H9 (cell line): ENCODE data around the gene NKIRAS1. TPM values are rescaled to one million over a fixed set of nuclear protein-coding genes. Genes with fewer than 3 reads are reported as not detected.
A peak's percentile ranks its signal among the peaks of the same experiment; 100 is the strongest.

Experiments used
- DNase-seq: peaks from one replicate; pipeline ENCODE4 v3.0.0-alpha.2; 2017
- H2AFZ ChIP-seq: one replicate; pipeline ENCODE4 v1.6.1; 2013; ENCODE audit warnings: mild to moderate bottlenecking, low read length, control low read depth, moderate library complexity
- H2AK5ac ChIP-seq: 2 replicates; pipeline ENCODE4 v1.6.1; 2013; ENCODE audit warnings: low read length, control low read depth, mixed read lengths; ENCODE audit not compliant: insufficient read length
- H2BK120ac ChIP-seq: one replicate; pipeline ENCODE4 v1.6.1; 2013; ENCODE audit warnings: low read depth, mild to moderate bottlenecking, low read length, control low read depth, inconsistent platforms; ENCODE audit not compliant: poor library complexity, severe bottlenecking
- H2BK12ac ChIP-seq: 2 replicates; pipeline ENCODE4 v1.6.1; 2013; ENCODE audit warnings: low read length, control low read depth, mixed read lengths, low read depth; ENCODE audit not compliant: insufficient read length
- H2BK15ac ChIP-seq: 2 replicates; pipeline ENCODE4 v1.6.1; 2013; ENCODE audit warnings: low read depth, low read length, control low read depth
- H2BK20ac ChIP-seq: one replicate; pipeline ENCODE4 v1.6.1; 2013; ENCODE audit warnings: low read depth, mild to moderate bottlenecking, low read length, control low read depth, inconsistent platforms; ENCODE audit not compliant: poor library complexity, severe bottlenecking
- H2BK5ac ChIP-seq: 2 replicates; pipeline ENCODE4 v1.6.1; 2013; ENCODE audit warnings: low read length, control low read depth, mixed read lengths; ENCODE audit not compliant: insufficient read length
- H3K14ac ChIP-seq: 2 replicates; pipeline ENCODE4 v1.6.1; 2013; ENCODE audit warnings: low read length, control low read depth; ENCODE audit not compliant: insufficient read depth
- H3K18ac ChIP-seq: 2 replicates; pipeline ENCODE4 v1.6.1; 2013; ENCODE audit warnings: low read depth, mild to moderate bottlenecking, mixed read lengths, low read length, control low read depth; ENCODE audit not compliant: insufficient read length
- H3K23ac ChIP-seq: 2 replicates; pipeline ENCODE4 v1.6.1; 2013; ENCODE audit warnings: low read length, control low read depth, mixed read lengths, low read depth; ENCODE audit not compliant: insufficient read length
- H3K23me2 ChIP-seq: 2 replicates; pipeline ENCODE4 v1.6.1; 2013; ENCODE audit warnings: low read depth, mild to moderate bottlenecking, mixed read lengths, low read length, control low read depth; ENCODE audit not compliant: insufficient read length, poor library complexity, severe bottlenecking
- H3K27ac ChIP-seq: 2 replicates; pipeline ENCODE4 v1.5.1; 2013; ENCODE audit warnings: low read length, control low read depth, mixed read lengths, low read depth; ENCODE audit not compliant: insufficient read length
- H3K27me3 ChIP-seq: 2 replicates; pipeline ENCODE4 v1.6.1; 2013; ENCODE audit warnings: low read length, control low read depth, inconsistent platforms; ENCODE audit not compliant: insufficient read depth
- H3K4ac ChIP-seq: 2 replicates; pipeline ENCODE4 v1.6.1; 2013; ENCODE audit warnings: low read depth, mild to moderate bottlenecking, control low read depth, inconsistent platforms, low read length, moderate library complexity
- H3K4me1 ChIP-seq: 2 replicates; pipeline ENCODE4 v1.6.1; 2013; ENCODE audit warnings: low read length, control low read depth, inconsistent platforms; ENCODE audit not compliant: insufficient read depth
- H3K4me2 ChIP-seq: 2 replicates; pipeline ENCODE4 v1.6.1; 2013; ENCODE audit warnings: low read length, control low read depth, mixed read lengths; ENCODE audit not compliant: insufficient read length, insufficient read depth
- H3K56ac ChIP-seq: 2 replicates; pipeline ENCODE4 v1.6.1; 2013; ENCODE audit warnings: low read depth, mild to moderate bottlenecking, mixed read lengths, low read length, control low read depth; ENCODE audit not compliant: insufficient read length
- H3K79me1 ChIP-seq: 2 replicates; pipeline ENCODE4 v1.6.1; 2013; ENCODE audit warnings: low read depth, mild to moderate bottlenecking, moderate library complexity, low read length, control low read depth, inconsistent platforms; ENCODE audit not compliant: insufficient read depth, poor library complexity, severe bottlenecking
- H3K79me2 ChIP-seq: 2 replicates; pipeline ENCODE4 v1.6.1; 2013; ENCODE audit warnings: low read length, control low read depth, inconsistent platforms; ENCODE audit not compliant: insufficient read depth
- H3K9ac ChIP-seq: 2 replicates; pipeline ENCODE4 v1.6.1; 2013; ENCODE audit warnings: low read length, control low read depth, mixed read lengths; ENCODE audit not compliant: insufficient read length; ENCODE audit errors: extremely low read depth
- H3K9me3 ChIP-seq: one replicate; pipeline ENCODE4 v1.6.1; 2013; ENCODE audit warnings: low read depth, low read length, inconsistent platforms; ENCODE audit not compliant: control insufficient read depth
- H3T11ph ChIP-seq: one replicate; pipeline ENCODE4 v1.6.1; 2013; ENCODE audit warnings: mild to moderate bottlenecking, low read length, control low read depth, inconsistent platforms
- H4K20me1 ChIP-seq: one replicate; pipeline ENCODE4 v1.6.1; 2013; ENCODE audit not compliant: control insufficient read depth, insufficient read length, insufficient read depth
- H4K5ac ChIP-seq: 2 replicates; pipeline ENCODE4 v1.6.1; 2013; ENCODE audit warnings: low read depth, mild to moderate bottlenecking, mixed read lengths, low read length, control low read depth; ENCODE audit not compliant: insufficient read length
- H4K8ac ChIP-seq: replicated peaks from 2 replicates; pipeline ENCODE4 v1.6.1; 2013; ENCODE audit warnings: low read length, control low read depth, mixed read lengths, low read depth; ENCODE audit not compliant: insufficient read length
- H4K91ac ChIP-seq: 2 replicates; pipeline ENCODE4 v1.6.1; 2013; ENCODE audit warnings: low read depth, mild to moderate bottlenecking, moderate library complexity, mixed read lengths, low read length, control low read depth; ENCODE audit not compliant: insufficient read length
- H3K27ac Mint-ChIP-seq, 3 experiments: 2 replicates in 2 of 3; 3 replicates in 1 of 3; pipeline ENCODE4 v1.8.0; 2020 to 2021; ENCODE audit warnings: mixed read lengths in 3 of 3, mild to moderate bottlenecking in 1 of 3, moderate library complexity in 1 of 3
- H3K27me3 Mint-ChIP-seq: 2 replicates; pipeline ENCODE4 v1.8.0; 2021; ENCODE audit warnings: low read depth, mild to moderate bottlenecking, moderate library complexity, mixed read lengths
- H3K36me3 Mint-ChIP-seq, 3 experiments: 2 replicates in 2 of 3; 3 replicates in 1 of 3; pipeline ENCODE4 v1.8.0; 2020 to 2021; ENCODE audit warnings: low read depth in 3 of 3, mixed read lengths in 3 of 3; ENCODE audit not compliant: insufficient read depth in 1 of 3
- H3K4me1 Mint-ChIP-seq, 2 experiments: 2 replicates each; pipeline ENCODE4 v1.8.0; 2020; ENCODE audit warnings: mixed read lengths in 2 of 2
- H3K4me3 Mint-ChIP-seq, 2 experiments: 2 replicates in 1 of 2; 3 replicates in 1 of 2; pipeline ENCODE4 v1.8.0; 2020 to 2021; ENCODE audit warnings: mild to moderate bottlenecking in 2 of 2, mixed read lengths in 2 of 2, moderate library complexity in 1 of 2
- H3K9me3 Mint-ChIP-seq, 2 experiments: 2 replicates in 1 of 2; 3 replicates in 1 of 2; pipeline ENCODE4 v1.8.0; 2020; ENCODE audit warnings: mild to moderate bottlenecking in 2 of 2, mixed read lengths in 2 of 2, moderate library complexity in 1 of 2
- WGBS: extraction: QIAGEN DNeasy Blood & Tissue Kit; methylation state at CpG from one replicate; pipeline ENCODE4 v1.1.7; 2013; ENCODE audit warnings: missing lambda C conversion rate, low lambda C conversion rate, mixed read lengths; ENCODE audit not compliant: insufficient read length; ENCODE audit errors: extremely low coverage; 5-methylcytosine and 5-hydroxymethylcytosine counted together
- total RNA-seq: library from RNA; stranded (reverse); gene quantifications from 2 replicates; pipeline ENCODE4 v1.2.1, GENCODE V29; 2021
- TF ChIP-seq, protein P1 (sequence below): fragments of 200-600 bp; sonication (generic); conservative IDR thresholded peaks from 3 replicates; pipeline ENCODE4 v1.8.0; 2021; ENCODE audit warnings: antibody characterized with exemption, mild to moderate bottlenecking

The NKIRAS1 gene
- total RNA-seq, 1 experiment from 2014 or later = 6.1 TPM

DNA sequence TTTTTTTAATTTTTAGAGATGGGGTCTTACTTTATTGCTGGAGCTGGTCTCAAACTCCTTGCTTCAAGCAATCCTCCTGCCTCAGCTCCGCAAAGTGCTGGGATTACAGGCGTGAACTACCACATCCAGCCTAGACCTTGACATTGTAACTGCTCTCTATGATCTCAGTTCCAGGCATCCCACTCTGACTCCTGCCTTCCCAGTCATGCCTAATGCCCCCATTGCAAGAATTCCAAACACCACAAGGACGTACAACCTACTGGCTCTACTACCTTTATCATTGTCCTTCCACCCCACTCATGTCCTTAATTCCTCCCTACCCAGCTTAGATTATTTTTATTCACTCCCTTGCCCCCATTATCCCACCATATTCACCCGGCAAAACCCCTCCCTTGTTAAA lies 21.6 kb downstream of the NKIRAS1 start:
- Mint-ChIP-seq H3K4me1 (peaks cover 17 to 18% of the 10 kb centered on the region in 2 experiments), H3K36me3 (peaks cover 51 to 72% (median 62%) of the 10 kb centered on the region in 3 experiments), H3K27ac (peak overlapping the region in 2 of 3 experiments; percentile 2 to 31; a peak in 2 of 7 replicates), H3K27me3 (no peaks in the 10 kb centered on the region), H3K9me3 (peaks cover 12 to 19% of the 10 kb centered on the region in 2 experiments), H3K4me3 (no peak overlapping the region)
- Histone ChIP-seq H3K79me1 (no peaks in the 10 kb centered on the region), H2BK20ac (no peak overlapping the region), H3K4me1 (no peaks in the 10 kb centered on the region; the same call in 1 of the 2 replicates), H3K4me2 (no peak overlapping the region), H4K8ac (no peak overlapping the region), H2AK5ac (no peak overlapping the region), H3K27ac (no peak overlapping the region), H3K23ac (no peak overlapping the region), H3K9me3 (peaks cover 8% of the 10 kb centered on the region), H2AFZ (no peak overlapping the region), H3T11ph (no peak overlapping the region), H3K14ac (no peak overlapping the region), H3K4ac (no peak overlapping the region), H3K56ac (no peak overlapping the region), H3K27me3 (no peaks in the 10 kb centered on the region), H3K23me2 (no peaks in the 10 kb centered on the region), H2BK120ac (no peak overlapping the region), H3K18ac (no peak overlapping the region), H3K79me2 (no peaks in the 10 kb centered on the region), H3K9ac (no peak overlapping the region), H4K5ac (no peak overlapping the region), H4K91ac (no peak overlapping the region), H2BK15ac (no peak overlapping the region), H4K20me1 (peaks cover 4% of the 10 kb centered on the region), H2BK12ac (no peak overlapping the region), H2BK5ac (no peak overlapping the region)
- TF ChIP-seq, protein P1, sequence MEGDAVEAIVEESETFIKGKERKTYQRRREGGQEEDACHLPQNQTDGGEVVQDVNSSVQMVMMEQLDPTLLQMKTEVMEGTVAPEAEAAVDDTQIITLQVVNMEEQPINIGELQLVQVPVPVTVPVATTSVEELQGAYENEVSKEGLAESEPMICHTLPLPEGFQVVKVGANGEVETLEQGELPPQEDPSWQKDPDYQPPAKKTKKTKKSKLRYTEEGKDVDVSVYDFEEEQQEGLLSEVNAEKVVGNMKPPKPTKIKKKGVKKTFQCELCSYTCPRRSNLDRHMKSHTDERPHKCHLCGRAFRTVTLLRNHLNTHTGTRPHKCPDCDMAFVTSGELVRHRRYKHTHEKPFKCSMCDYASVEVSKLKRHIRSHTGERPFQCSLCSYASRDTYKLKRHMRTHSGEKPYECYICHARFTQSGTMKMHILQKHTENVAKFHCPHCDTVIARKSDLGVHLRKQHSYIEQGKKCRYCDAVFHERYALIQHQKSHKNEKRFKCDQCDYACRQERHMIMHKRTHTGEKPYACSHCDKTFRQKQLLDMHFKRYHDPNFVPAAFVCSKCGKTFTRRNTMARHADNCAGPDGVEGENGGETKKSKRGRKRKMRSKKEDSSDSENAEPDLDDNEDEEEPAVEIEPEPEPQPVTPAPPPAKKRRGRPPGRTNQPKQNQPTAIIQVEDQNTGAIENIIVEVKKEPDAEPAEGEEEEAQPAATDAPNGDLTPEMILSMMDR = no peak
- no CpG with 5 or more reads among the region's 4 CpGs for WGBS
- no peak for DNase-seq
